GM23248 (cell line): ENCODE results near the gene FBXO15. TPM values are rescaled to one million over a fixed set of nuclear protein-coding genes. Genes with fewer than 3 reads are reported as not detected.
A peak's percentile ranks its signal among the peaks of the same experiment; 100 is the strongest.

Experiments
- DNase-seq: peaks from one replicate; pipeline ENCODE4 v3.0.0-alpha.2; 2015
- H2AFZ ChIP-seq: fragments of 200-600 bp; sonication (generic); 2 replicates; pipeline ENCODE4 v1.6.1; 2016; ENCODE audit warnings: antibody characterized with exemption
- H3F3A ChIP-seq: fragments of 200-600 bp; sonication (generic); 2 replicates; pipeline ENCODE4 v1.6.1; 2016; ENCODE audit warnings: mild to moderate bottlenecking, antibody characterized with exemption, mixed run types; ENCODE audit not compliant: insufficient read depth
- H3K27ac ChIP-seq: fragments of 200-600 bp; sonication (generic); 2 replicates; pipeline ENCODE4 v1.5.1; 2016; ENCODE audit warnings: mild to moderate bottlenecking
- H3K27me3 ChIP-seq: fragments of 200-600 bp; sonication (generic); replicated peaks from 2 replicates; pipeline ENCODE4 v1.6.1; 2016; ENCODE audit warnings: mild to moderate bottlenecking; ENCODE audit not compliant: insufficient read depth
- H3K36me3 ChIP-seq: fragments of 200-600 bp; sonication (generic); 2 replicates; pipeline ENCODE4 v1.6.1; 2016; ENCODE audit warnings: low read depth, mild to moderate bottlenecking
- H3K4me1 ChIP-seq: fragments of 200-600 bp; sonication (generic); 2 replicates; pipeline ENCODE4 v1.6.1; 2016; ENCODE audit warnings: mild to moderate bottlenecking; ENCODE audit not compliant: insufficient read depth
- H3K4me2 ChIP-seq: fragments of 200-600 bp; sonication (generic); one replicate; pipeline ENCODE4 v1.6.1; 2016; ENCODE audit warnings: mild to moderate bottlenecking; ENCODE audit not compliant: unreplicated experiment
- H3K4me3 ChIP-seq: fragments of 200-600 bp; sonication (generic); 2 replicates; pipeline ENCODE4 v1.5.1; 2016; ENCODE audit warnings: mild to moderate bottlenecking
- H3K79me2 ChIP-seq: fragments of 200-600 bp; sonication (generic); 2 replicates; pipeline ENCODE4 v1.6.1; 2016; ENCODE audit warnings: mild to moderate bottlenecking; ENCODE audit not compliant: insufficient read depth
- H3K9ac ChIP-seq: fragments of 200-600 bp; sonication (generic); 2 replicates; pipeline ENCODE4 v1.6.1; 2016; ENCODE audit warnings: mild to moderate bottlenecking
- H3K9me2 ChIP-seq: fragments of 200-600 bp; sonication (generic); 2 replicates; pipeline ENCODE4 v1.6.1; 2016; ENCODE audit warnings: mixed run types, mild to moderate bottlenecking, moderate library complexity; ENCODE audit not compliant: insufficient read depth
- H3K9me3 ChIP-seq: fragments of 200-600 bp; sonication (generic); one replicate; pipeline ENCODE4 v1.6.1; 2017; ENCODE audit warnings: low read depth
- H4K20me1 ChIP-seq: fragments of 200-600 bp; sonication (generic); 2 replicates; pipeline ENCODE4 v1.6.0; 2016; ENCODE audit not compliant: insufficient read depth
- EZH2 ChIP-seq: fragments of 200-600 bp; sonication (generic); IDR thresholded peaks from 2 replicates; pipeline ENCODE4 v1.6.1; 2018; ENCODE audit warnings: antibody characterized with exemption, mild to moderate bottlenecking; ENCODE audit not compliant: insufficient read depth, poor library complexity, severe bottlenecking
- EZH2phosphoT487 ChIP-seq: fragments of 200-600 bp; sonication (generic); IDR thresholded peaks from 2 replicates; pipeline ENCODE4 v1.6.1; 2018; ENCODE audit warnings: antibody characterized with exemption, moderate library complexity, mild to moderate bottlenecking, low read depth; ENCODE audit not compliant: insufficient read depth
- WGBS, 2 experiments: methylation state at CpG; one replicate each; pipeline ENCODE4 v1.1.6; 2015 to 2017; ENCODE audit warnings: low lambda C conversion rate in 2 of 2, low coverage in 1 of 2; ENCODE audit errors: missing lambda C conversion rate in 2 of 2; 5-methylcytosine and 5-hydroxymethylcytosine counted together
- in situ Hi-C: fragments of 300-500 bp; cut with MboI; formaldehyde crosslinking; loops from 2 replicates; pipeline ENCODE4 v1.15.0; 2020
- polyA plus RNA-seq: library from polyadenylated mRNA; unstranded; fragments of >200 nt; fragmentation: Nextera tagmentation; extraction: Ambion mirVana; gene quantifications from 2 replicates; pipeline ENCODE4 v1.2.1, GENCODE V29; 2016
- total RNA-seq: library from RNA; depleted of rRNA; stranded (reverse); fragments of >200 nt; shearing (Covaris generic); gene quantifications from 2 replicates; pipeline ENCODE4 v1.2.3, GENCODE V29; 2014; rRNA removed

Gene FBXO15
- total RNA-seq (0.22 TPM in 1 of 2 replicates, not detected in the other), polyA plus RNA-seq (0.54 and 1.1 TPM in 2 replicates)

- peaks cover 46% of the 10 kb centered on the region for H3K79me2 ChIP-seq
- peaks cover 8% of the 10 kb centered on the region; the same call in 1 of the 2 replicates for H3F3A ChIP-seq
- H3K4me2 ChIP-seq, result peak within 1 kb of the TSS; percentile 88
- peak; percentile 99 for DNase-seq
- H3K27me3 ChIP-seq, result no peaks in the 10 kb centered on the region
- no peaks in the 10 kb centered on the region for H3K9me3 ChIP-seq
- H3K9ac ChIP-seq, result peak within 1 kb of the TSS; percentile 92
- in situ Hi-C loops, result no loop called here
- H2AFZ ChIP-seq, result peak within 1 kb of the TSS; percentile 97
- peak within 1 kb of the TSS; percentile 84 for H3K27ac ChIP-seq
- 0 to 1% methylated on average over 58 of the region's 58 CpGs for WGBS, 2 experiments
- H3K9me2 ChIP-seq, result no peaks in the 10 kb centered on the region
- TF ChIP-seq EZH2phosphoT487, result no peak
- TF ChIP-seq EZH2, result no peak
- peak within 1 kb of the TSS; percentile 92 for H3K4me3 ChIP-seq
- H4K20me1 ChIP-seq, result no peaks in the 10 kb centered on the region
- no peaks in the 10 kb centered on the region for H3K36me3 ChIP-seq
- peaks cover 17% of the 10 kb centered on the region for H3K4me1 ChIP-seq
Observed at GRCh38 chr18:74147779-74148542, at the start of gene FBXO15, which contains the start of gene TIMM21. FBXO15 (minus strand) TSS chr18:74147834; CDS start chr18:74147785, 49 bp downstream. TIMM21 (plus strand) TSS chr18:74148523; CDS start chr18:74148809, 286 bp downstream.

GRCh38 chr18:74196220-74197119, 48.8 kb upstream of the FBXO15 start:
- peak; percentile 61 for DNase-seq

GRCh38 chr18:74194691-74195090, 47.1 kb upstream of the FBXO15 start:
- Histone ChIP-seq H3K4me3 (no peak overlapping the region), H4K20me1 (no peaks in the 10 kb centered on the region), H3K79me2 (no peaks in the 10 kb centered on the region), H3K4me1 (peaks cover 8% of the 10 kb centered on the region), H3K9ac (no peak overlapping the region), H3K9me3 (no peaks in the 10 kb centered on the region), H3K36me3 (no peaks in the 10 kb centered on the region), H3K27me3 (peaks cover 12% of the 10 kb centered on the region), H3F3A (peaks cover 13% of the 10 kb centered on the region), H3K27ac (no peak overlapping the region), H3K4me2 (no peak overlapping the region), H3K9me2 (no peaks in the 10 kb centered on the region), H2AFZ (no peak overlapping the region)
- peak; percentile 42 for DNase-seq
- 50 to 53% methylated on average over 3 of the region's 3 CpGs for WGBS, 2 experiments
- in situ Hi-C loops, result loop anchor here (5.0 to 25.0 kb wide), 3 partner anchors 138 to 368 kb away; partner anchors contain the start of gene CNDP2
- TF ChIP-seq EZH2phosphoT487, result no peak
- no peak for TF ChIP-seq EZH2

More at GRCh38 chr18:74196220-74197119, 48.8 kb upstream of the FBXO15 start:
- Histone ChIP-seq H3K9me2 (no peaks in the 10 kb centered on the region), H3K9me3 (no peaks in the 10 kb centered on the region), H3K36me3 (no peaks in the 10 kb centered on the region), H2AFZ (peak overlapping the region; percentile 78), H4K20me1 (no peaks in the 10 kb centered on the region), H3K4me1 (no peaks in the 10 kb centered on the region), H3F3A (no peaks in the 10 kb centered on the region), H3K79me2 (no peaks in the 10 kb centered on the region), H3K4me2 (peak overlapping the region; percentile 79), H3K9ac (no peak overlapping the region), H3K4me3 (peak overlapping the region; percentile 60), H3K27me3 (peaks cover 12% of the 10 kb centered on the region), H3K27ac (no peak overlapping the region)
- TF ChIP-seq EZH2phosphoT487, result no peak
- no peak for TF ChIP-seq EZH2
- 1% methylated on average over 9 of the region's 9 CpGs for WGBS, 2 experiments
- in situ Hi-C loops, result loop anchor here (5.0 to 25.0 kb wide), 3 partner anchors 136 to 366 kb away; partner anchors contain the start of gene CNDP2

- Histone ChIP-seq H4K20me1 (no peaks in the 10 kb centered on the region), H3K9ac (no peak overlapping the region), H2AFZ (no peak overlapping the region), H3K27me3 (peaks cover 12% of the 10 kb centered on the region; the same call in 1 of the 2 replicates), H3K9me3 (no peaks in the 10 kb centered on the region), H3K79me2 (no peaks in the 10 kb centered on the region), H3K27ac (no peak overlapping the region), H3K9me2 (no peaks in the 10 kb centered on the region), H3K4me1 (peaks cover 16% of the 10 kb centered on the region), H3F3A (peaks cover 24% of the 10 kb centered on the region), H3K4me2 (no peak overlapping the region), H3K4me3 (no peak overlapping the region), H3K36me3 (no peaks in the 10 kb centered on the region)
- DNase-seq, result no peak
- WGBS, 2 experiments, result 76 to 81% methylated on average over 14 of the region's 14 CpGs
- in situ Hi-C loops, result loop anchor here (25.0 kb wide), 2 partner anchors 296 to 371 kb away; partner anchors contain the start of gene CNDP2
- TF ChIP-seq EZH2phosphoT487 (no peak), EZH2 (no peak)
Observed at GRCh38 chr18:74191577-74191976, 43.9 kb upstream of the FBXO15 start.
